ENCODE data around the gene HPRT1.
"Not testable (repeated sequence)": the region's sequence is repeated elsewhere in the genome, so short reads cannot be mapped to it uniquely, and the experiment has no call there.

The HPRT1 gene

GRCh38 chrX:134460005-134460861, at the start of gene HPRT1:
Gene HPRT1, plus strand, starts transcription at chrX:134460165. Its CDS starts 147 bp downstream, at chrX:134460312.
- DNase-seq: peak in 1 of 2 experiments; percentile 86

GRCh38 chrX:134416087-134416486, 43.9 kb upstream of the HPRT1 start:
- no peak for DNase-seq

- DNase-seq: no peak
Measured at GRCh38 chrX:134418317-134419113, 41.5 kb upstream of the HPRT1 start.

GRCh38 chrX:134419784-134420183, 40.2 kb upstream of the HPRT1 start:
- no peak for DNase-seq

- peak in 1 of 2 experiments; percentile 24 for DNase-seq
Measured at GRCh38 chrX:134423606-134424005, 36.4 kb upstream of the HPRT1 start.

- no peak for DNase-seq
Measured at GRCh38 chrX:134426281-134426680, 33.7 kb upstream of the HPRT1 start.

GRCh38 chrX:134431894-134432293, 28.1 kb upstream of the HPRT1 start:
- DNase-seq: no peak

- no peak for DNase-seq
Measured at GRCh38 chrX:134435894-134436293, 24.1 kb upstream of the HPRT1 start.

- peak; percentile 2 to 53 for DNase-seq
Measured at GRCh38 chrX:134443020-134443419, 16.9 kb upstream of the HPRT1 start.

GRCh38 chrX:134443461-134443860, 16.5 kb upstream of the HPRT1 start:
- no peak for DNase-seq

- no peak for DNase-seq
Measured at GRCh38 chrX:134444681-134445080, 15.3 kb upstream of the HPRT1 start.

GRCh38 chrX:134452596-134452995, 7.4 kb upstream of the HPRT1 start:
- DNase-seq: no peak

GRCh38 chrX:134453631-134454030, 6.3 kb upstream of the HPRT1 start:
- peak in 1 of 2 experiments; percentile 4 for DNase-seq

GRCh38 chrX:134454506-134454905, 5.5 kb upstream of the HPRT1 start:
- no peak for DNase-seq

- DNase-seq: no peak
Measured at GRCh38 chrX:134457708-134458107, 2.3 kb upstream of the HPRT1 start.

- no peak for DNase-seq
Measured at GRCh38 chrX:134459683-134460004, 321 bp upstream of the HPRT1 start.

- DNase-seq: peak in 1 of 2 experiments; percentile 22
Measured at GRCh38 chrX:134460862-134461220, 876 bp downstream of the HPRT1 start.

- DNase-seq: no peak
Measured at GRCh38 chrX:134461437-134461836, 1.5 kb downstream of the HPRT1 start.

- no peak for DNase-seq
Measured at GRCh38 chrX:134462927-134463326, 3.0 kb downstream of the HPRT1 start.

- DNase-seq: not testable (repeated sequence)
Measured at GRCh38 chrX:134464453-134464852, 4.5 kb downstream of the HPRT1 start.

- DNase-seq: no peak
Measured at GRCh38 chrX:134469486-134469885, 9.5 kb downstream of the HPRT1 start.

- no peak for DNase-seq
Measured at GRCh38 chrX:134470013-134470412, 10.0 kb downstream of the HPRT1 start.

- no peak for DNase-seq
Measured at GRCh38 chrX:134472041-134472440, 12.1 kb downstream of the HPRT1 start.

- DNase-seq: no peak
Measured at GRCh38 chrX:134476284-134476683, 16.3 kb downstream of the HPRT1 start.

Measured in NCI-H526 (cell line).